GM19240 (cell line): ENCODE data around the gene GSTA1.
"Not testable (repeated sequence)": the region's sequence is repeated elsewhere in the genome, so short reads cannot be mapped to it uniquely, and the experiment has no call there.

ENCODE experiments used
- DNase-seq: peaks from one replicate; pipeline ENCODE4 v3.0.0; 2011; ENCODE audit warnings: low spot score; ENCODE audit not compliant: insufficient read length

Gene GSTA1

DNA sequence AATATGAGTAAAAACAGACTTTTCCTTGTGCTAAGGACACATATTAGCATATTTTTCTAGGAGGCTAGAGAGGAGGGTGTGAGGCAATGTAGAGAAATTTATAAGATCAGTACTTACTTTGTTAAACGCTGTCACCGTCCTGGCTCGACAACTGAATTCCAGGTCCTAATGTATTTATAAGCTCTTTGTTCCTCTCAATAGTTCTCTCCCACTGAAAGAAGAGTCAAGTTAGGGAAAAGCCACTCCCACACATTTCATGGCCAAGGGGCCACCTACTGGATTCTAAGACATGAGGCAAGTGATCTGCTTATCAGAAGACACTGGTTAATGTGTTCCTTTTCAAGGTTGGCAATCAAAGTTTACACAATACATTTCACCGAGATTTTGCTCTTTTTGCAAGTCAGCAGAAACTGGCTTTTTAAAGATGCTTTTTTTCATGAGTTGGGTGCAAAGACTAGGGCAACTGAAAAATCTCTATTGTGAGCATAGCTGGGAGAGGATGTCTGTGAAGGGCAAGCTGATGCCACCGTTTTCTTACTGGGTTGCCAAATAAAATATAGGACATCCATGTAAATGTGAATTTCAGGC is at the start of gene GSTA1:
TSS of gene GSTA1 (minus strand) at position 149 of the 588 bp plus-strand sequence. CDS start 4,549 bp downstream, outside the sequence.
- DNase-seq = not testable (repeated sequence)

DNA sequence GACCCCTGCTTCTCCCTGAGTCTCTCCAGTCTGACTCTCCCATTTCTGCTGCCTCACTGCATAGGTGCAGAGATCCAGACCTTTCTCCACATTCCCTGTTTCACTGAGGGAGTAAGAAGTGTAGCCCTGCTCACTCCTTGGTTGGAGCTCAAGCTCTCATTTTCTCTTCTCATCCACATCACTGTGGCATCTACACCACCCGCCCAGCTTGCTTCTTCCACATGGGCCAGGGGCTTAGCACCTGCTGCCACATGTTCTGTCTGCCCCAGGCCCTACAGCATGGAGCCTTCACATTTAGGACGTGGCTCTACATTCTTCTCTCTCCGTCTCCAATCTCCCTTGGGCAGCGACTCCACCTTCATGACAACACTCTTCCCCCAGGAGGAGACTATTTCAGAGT is 45.5 kb upstream of the GSTA1 start:
- DNase-seq = no peak

DNA sequence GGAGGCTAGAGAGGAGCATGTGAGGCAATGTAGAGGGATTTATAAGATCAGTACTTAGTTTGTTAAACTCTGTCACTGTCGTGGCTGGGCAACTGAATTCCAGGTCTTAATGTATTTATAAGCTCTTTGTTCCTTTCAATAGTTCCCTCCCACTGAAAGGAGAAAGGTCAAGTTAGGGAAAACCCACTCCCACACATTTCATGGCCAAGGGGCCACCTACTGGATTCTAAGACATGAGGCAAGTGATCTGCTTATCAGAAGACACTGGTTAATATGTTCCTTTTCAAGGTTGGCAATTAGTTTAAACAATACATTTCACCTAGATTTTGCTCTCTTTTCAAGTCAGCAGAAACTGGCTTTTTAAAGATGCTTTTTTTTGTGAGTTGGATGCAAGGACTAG is 42.4 kb upstream of the GSTA1 start:
- DNase-seq = no peak

DNA sequence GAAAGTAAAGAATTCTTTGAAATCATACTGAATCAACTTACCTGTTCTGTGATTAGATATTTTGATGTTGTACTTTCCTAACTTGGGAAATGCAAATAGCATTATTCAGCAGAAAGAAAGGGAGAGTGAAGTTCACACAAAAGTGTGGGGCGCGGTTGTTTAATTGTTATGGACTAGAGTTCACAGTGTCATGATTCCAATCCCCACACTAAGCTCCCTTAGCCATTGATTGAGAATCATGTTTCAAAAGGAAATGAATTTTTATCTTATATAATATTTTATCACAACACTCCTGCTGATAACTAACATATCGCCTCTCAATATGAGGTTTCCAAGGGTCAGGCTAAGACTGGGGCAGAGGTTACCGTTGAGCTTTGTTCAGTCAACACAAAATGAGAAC is 40.0 kb upstream of the GSTA1 start:
- no peak for DNase-seq

DNA sequence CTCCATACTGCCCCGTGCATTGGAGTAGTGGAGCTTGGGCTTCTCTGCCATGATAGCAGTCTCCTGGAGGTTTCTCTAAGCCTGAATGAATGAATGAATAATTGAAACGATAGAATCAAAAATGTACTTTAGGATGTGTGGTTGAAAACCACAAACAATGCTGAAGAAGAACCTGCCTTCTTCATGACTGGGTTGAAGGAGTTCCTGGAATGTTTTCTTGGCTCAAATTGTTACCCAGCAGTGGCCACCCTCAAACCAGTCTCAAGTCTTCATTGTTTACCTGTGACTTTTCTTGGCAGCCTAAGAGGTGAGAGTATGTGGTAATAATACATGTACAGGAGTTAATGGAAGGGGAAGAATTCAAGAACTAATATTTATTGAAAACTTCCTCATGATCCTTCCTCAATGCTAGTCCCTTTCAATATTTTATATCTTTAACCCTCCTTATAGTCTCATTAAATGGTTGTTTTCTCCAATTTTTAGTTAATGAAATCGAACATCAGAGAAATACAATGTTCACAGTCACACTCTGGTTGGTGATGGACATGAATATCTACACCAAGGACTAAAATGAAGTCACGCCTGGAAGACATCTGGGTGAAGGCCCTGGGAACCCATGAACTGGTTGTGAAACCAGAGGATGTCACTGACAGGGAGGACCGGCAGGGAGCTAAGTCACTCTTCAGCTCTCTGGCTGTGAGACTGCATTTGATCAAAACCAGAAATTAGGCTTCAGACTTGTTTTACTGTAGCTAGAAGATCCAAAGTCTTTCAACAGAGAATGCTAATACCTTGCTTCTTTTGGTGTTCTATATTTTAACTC is 37.4 kb upstream of the GSTA1 start, which contains the start of gene GSTA5:
TSS of gene GSTA5 (minus strand) at position 51 of the 823 bp plus-strand sequence.
- DNase-seq = no peak

DNA sequence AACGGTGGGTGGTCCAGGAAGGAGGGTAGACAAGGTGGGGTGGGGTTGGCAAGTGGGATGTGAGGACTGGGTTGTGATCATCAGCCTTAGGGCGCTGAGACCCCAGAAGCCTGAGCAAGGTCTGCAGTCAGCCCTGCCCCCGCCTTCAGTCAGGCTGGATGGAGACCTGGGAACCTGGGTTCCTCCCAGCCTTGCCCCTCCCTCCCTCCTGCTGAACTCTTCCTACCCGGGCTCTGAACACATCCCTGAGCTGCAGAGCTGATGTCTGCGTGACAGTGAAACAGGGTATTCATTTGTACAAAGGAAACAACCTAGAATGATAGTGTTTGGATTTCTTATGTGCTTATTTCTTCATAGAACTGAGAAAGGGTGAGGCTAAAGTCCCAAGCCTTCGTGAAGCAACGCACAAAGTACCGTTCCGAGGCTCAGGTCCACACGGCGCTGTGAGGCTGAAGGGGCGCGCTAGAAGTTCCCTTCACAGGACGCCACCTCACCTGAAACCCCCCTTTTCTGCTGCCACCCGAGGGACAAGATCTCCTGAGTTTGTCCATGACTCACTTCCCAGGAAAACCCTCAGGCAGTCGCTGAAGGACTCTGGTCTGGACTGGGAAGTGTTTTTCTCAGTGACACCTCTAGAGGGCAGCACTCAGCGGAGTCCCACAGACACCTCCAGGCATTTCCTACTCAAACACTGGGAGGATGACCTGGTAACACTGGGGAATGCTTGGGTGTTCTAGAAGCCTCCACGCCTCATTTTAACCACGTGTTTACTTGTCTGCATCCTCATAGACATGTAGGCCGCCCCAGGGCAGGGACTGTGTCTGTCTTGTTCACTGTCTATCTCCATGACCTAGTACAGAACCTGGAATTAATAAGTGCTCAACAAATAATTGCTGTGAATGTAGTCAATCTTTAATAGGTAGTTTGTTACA is 35.8 kb upstream of the GSTA1 start:
- peak; percentile 39 for DNase-seq

DNA sequence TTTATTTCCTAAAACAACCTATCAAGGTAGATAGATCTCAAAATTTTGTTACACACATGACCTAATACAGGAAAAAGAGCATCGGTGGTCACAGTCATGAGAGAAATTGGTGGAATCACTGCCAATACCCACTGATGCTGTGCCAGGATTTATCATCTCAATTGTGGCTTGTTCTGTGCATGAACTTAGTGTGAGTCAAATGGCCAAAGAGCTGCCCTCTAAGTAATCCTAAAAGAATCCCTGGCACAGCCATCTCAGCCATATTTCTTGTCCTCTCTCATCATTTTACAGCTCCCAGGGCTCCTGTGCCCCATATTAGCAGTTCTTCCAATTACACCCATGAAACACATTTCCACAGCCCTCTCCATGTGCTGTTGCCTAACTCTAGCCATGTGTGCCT is 30.9 kb upstream of the GSTA1 start:
- DNase-seq = no peak

DNA sequence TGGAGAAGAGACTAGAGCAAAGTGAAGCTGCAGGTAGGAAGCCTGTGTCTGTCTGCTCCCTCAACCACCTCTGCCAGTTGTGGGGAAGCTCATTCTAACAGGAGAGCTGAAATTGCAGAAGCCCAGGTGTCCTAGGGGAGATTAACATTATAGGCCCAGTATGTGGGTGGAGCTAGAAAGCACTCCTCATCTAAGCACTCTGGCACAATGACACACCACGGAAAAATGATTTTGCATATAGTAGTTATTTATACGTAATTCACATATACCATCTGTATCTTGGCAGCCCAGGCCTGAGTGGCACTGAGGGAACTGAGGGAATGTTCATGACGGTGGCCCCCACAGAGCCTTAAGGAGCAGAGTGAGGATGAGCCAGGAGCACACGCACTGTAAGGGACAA is 27.3 kb upstream of the GSTA1 start:
- not testable (repeated sequence) for DNase-seq

DNA sequence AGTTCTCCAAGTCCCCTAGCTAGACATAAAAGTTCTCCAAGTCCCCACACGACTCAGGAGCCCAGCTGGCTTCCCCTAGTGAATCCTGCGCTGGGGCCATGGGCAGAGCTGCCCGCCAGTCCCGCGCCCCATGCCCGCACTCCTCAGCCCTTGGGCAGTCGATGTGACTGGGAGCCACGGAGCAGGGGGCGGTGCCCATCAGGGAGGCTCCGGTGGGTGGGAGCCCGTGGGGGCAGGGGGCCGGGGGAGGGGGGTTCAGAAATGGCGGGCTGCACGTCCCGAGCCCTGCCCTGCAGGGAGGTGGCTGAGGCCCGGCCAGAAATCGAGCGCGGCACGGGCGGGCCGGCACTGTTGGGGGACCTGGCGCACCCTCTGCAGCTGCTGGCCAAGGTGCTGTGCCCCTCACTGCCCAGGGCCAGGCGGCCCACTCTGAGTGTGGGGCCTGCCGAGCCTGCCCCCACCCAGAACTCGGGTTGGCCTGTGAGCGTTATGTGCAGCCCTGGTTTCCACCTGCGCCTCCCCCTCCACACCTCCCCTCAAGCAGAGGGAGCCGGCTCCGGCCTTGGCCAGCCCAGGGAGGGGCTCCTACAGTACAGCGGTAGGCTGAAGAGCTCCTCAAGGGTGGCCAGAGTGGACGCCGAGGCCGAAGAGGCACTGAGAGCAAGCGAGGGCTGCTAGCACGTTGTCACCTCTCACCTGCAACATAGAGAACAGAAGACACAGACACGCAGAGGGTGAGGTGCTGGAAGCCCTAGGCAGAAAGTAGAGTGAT is 25.6 kb upstream of the GSTA1 start:
- no peak for DNase-seq

DNA sequence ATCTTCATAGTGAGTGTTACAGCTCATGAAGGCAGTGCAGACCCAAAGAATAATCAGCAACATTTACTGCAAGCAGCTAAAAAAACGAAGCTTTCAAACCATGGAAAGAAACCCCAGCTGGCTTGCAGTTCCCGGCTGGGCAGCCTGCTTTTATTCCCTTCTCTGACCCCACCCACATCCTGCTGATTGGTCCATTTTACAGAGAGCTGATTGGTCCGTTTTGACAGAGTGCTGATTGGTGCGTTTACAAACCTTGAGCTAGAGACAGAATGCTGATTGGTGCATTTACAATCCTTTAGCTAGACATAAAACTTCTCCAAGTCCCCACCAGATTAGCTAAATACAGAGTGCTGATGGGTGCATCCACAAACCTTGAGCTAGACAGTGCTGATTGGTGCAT is 25.0 kb upstream of the GSTA1 start:
- not testable (repeated sequence) for DNase-seq

DNA sequence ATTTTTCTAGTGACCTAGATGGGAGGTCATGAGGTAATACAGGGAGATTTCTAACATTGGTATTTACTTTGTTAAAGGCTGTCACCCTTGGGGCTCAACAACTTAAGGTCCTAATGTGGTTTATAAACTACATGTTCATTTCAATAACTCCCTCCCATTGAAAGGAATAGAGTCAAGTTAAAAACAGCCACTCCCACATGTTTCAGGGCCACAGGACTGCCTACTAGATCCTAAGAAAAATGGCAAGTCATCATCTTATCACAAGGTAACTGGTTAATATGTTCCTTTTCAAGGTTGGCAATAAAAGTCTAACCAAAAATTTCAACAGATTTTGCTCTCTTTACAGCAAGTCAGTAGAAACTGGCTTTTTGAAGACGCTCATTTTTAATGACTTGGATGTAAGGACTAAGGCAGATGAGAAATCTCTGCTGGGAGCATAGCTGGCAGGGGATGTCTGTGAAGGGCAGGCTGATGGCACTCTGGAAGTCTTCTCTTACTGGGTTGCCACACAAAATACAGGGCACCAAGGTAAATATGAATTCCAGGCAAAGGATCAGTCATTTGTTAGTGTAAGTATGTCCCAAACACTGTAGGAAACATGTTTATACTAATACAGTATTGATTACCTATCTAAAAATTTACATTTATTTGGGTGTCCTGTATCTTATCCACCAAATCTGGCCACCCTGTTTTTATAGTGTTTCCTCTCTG is 23.6 kb upstream of the GSTA1 start:
- not testable (repeated sequence) for DNase-seq

DNA sequence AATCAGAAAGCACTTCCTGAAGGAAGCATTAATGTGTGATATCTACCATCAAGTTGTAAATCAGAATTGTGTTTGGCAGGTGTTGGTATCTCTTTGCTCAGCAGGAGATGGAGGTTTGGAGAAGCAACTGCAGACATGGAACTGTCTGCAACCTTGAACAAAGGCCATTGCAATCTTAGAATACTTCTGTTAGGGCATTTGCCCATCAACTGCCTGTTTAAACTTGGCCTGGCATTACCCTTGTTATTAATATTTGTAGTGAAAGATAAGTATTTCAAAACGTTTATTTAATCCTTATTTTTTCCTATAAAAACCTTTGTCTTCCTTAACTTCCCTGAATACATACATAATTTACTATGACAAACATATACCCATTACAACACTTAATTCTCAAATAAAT is 22.9 kb upstream of the GSTA1 start:
- no peak for DNase-seq

DNA sequence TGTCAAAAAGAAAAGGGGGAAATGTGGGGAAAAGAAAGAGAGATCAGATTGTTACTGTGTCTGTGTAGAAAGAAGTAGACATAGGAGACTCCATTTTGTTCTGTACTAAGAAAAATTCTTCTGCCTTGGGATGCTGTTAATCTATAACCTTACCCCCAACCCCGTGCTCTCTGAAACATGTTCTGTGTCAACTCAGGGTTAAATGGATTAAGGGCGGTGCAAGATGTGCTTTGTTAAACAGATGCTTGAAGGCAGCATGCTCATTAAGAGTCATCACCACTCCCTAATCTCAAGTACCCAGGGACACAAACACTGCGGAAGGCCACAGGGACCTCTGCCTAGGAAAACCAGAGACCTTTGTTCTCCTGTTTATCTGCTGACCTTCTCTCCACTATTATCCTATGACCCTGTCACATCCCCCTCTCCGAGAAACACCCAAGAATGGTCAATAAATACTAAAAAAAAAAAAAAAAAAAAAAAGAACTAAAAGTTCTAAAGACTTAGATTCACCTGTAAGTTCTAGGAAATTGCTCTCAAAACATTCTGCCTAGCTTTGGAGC is 22.4 kb upstream of the GSTA1 start:
- not testable (repeated sequence) for DNase-seq

DNA sequence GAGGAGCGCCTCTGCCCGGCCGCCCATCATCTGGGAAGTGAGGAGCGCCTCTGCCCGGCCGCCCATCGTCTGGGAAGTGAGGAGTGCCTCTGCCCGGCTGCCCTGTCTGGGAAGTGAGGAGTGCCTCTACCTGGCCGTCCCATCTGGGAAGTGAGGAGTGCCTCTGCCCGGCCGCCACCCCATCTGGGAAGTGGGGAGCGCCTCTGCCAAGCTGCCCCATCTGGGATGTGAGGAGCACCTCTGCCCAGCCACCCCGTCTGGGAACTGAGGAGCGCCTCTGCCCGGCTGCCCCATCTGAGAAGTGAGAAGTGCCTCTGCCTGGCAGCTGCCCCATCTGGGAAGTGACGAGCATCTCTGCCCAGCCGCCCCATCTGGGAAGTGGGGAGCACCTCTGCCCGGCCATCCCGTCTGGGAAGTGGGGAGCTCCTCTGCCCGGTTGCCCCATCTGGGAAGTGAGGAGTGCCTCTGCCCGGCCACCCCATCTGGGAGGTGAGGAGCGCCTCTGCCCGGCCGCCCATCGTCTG is 21.7 kb upstream of the GSTA1 start:
- DNase-seq = not testable (repeated sequence)

DNA sequence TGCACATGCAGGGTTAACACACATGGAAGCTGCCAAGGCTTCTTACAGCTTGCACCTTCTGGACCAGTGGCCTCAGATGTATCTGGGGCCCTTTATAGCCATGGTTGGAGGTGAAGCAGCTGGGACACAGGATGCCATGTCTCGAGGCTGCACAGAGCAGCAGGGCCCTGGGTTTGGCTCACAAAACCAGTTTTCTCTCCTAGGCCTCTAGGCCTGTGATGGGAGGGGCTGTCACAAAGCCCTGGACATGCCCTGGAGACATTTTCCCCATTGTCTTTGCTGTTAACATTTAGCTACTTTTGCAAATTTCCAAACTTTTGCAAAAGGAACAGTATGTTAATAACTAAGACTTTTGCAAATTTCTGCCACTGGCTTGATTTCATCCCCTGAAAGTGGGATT is 18.2 kb upstream of the GSTA1 start:
- no peak for DNase-seq

DNA sequence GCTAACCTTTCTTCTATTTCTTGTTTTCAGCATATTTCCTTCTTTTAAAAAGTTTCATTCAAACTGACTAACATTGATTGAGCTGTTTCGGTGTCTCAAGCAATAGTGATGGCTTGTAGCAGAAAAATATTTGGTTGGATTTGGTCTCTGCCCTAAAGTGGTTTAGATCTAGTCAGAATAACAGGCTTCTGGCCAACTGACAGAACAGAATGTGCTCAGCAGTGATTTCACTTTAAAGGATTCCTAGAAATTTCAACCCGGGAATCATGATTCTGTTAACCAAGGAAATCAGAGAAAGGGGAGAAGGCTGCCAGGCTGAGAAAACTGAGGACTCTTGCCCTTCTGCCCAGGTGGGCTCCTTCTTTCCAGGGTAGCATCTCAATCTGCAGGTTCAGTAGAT is 16.6 kb upstream of the GSTA1 start:
- no peak for DNase-seq

DNA sequence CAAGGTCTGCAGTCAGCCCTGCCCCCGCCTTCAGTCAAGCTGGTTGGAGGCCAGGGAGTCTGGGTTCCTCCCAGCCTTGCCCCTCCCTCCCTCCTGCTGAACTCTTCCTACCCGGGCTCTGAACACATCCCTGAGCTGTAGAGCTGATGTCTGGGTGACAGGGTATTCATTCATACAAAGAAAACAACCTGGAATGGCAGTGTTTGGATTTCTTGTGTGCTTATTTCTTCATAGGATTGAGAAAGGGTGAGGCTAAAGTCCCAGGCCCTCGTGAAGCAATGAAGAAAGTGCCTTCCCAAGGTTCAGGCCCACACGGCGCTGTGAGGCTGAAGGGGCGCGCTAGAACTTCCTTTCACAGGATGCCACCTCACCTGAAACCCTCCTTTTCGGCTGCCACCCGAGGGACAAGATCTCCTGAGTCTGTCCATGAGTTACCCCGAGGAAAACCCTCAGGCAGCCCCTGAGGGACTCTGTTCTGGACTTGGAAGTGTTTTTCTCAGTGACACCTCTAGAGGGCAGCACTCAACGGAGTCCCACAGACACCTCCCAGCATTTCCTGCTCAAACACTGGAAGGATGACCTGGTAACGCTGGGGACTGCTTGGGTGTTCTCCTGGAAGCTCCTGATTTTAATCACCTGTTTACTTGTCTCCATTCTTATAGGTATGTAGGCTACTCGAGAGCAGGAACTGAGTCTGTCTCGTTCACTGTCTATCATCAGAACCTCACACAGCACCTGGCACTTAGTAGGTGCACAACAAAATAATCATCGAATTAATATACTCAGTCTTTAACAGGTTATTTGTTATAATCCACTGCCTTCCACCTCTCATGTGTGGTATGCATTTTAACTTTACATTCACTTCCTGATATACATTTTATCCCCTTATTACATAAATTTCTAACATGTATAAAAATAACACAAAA is 11.8 kb upstream of the GSTA1 start:
- peak; percentile 22 for DNase-seq

DNA sequence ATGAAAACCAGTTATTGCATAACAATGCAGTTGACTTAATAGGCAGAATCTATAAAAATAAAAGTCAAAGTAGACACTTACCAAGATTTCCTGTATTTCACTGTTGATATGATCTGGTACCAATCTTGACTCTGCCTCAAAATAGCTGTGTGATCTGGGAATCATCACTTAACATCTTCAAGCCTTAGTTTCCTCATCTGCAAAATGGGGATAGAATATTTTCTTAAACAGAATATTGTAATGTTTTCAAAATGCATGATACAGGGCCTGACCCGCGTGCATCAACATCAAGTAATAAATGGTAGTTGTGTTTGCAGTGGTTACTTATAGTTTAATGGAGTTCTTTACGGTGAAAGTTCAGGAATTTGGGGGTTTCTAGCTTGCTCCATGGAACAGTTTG is 10.9 kb upstream of the GSTA1 start:
- not testable (repeated sequence) for DNase-seq

DNA sequence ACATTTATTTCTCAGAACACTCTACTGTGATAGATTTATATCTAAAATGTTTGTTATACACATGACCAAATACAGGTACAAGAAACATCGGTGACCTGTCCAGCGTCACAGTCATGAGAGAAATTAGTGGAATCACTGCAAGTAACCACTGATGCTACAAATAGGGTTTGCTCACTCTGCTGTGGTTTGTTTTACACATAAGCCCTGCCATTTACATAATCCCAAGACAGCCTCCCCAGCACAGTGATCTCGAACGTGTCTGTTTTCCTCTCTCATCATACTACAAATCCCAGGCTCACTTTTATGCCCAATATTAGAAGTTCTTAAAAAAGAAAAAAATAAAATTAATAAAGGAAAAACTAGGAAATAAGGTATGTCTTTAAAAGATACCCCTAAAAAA is 6.2 kb upstream of the GSTA1 start:
- not testable (repeated sequence) for DNase-seq
